Adipocyte (in vitro differentiated cells): ENCODE results near the gene RSPO4.

ENCODE experiments used
- DNase-seq: peaks from one replicate; pipeline ENCODE4 v3.0.0-alpha.2; 2015; ENCODE audit warnings: low read depth
- H3K27me3 ChIP-seq: replicated peaks from 2 replicates; pipeline ENCODE4 v1.7.0; 2013; ENCODE audit warnings: mild to moderate bottlenecking, low read length, moderate library complexity; ENCODE audit not compliant: control insufficient read depth, insufficient read depth
- H3K36me3 ChIP-seq: 2 replicates; pipeline ENCODE4 v1.7.0; 2013; ENCODE audit warnings: low read length, mild to moderate bottlenecking, moderate library complexity; ENCODE audit not compliant: control insufficient read depth, insufficient read depth, severe bottlenecking
- H3K4me1 ChIP-seq: 2 replicates; pipeline ENCODE4 v1.7.0; 2013; ENCODE audit warnings: mild to moderate bottlenecking, low read length, moderate library complexity; ENCODE audit not compliant: control insufficient read depth, insufficient read depth
- H3K4me3 ChIP-seq: 2 replicates; pipeline ENCODE4 v1.7.0; 2013; ENCODE audit warnings: mild to moderate bottlenecking, low read length, moderate library complexity
- H3K9ac ChIP-seq: 2 replicates; pipeline ENCODE4 v1.7.0; 2013; ENCODE audit warnings: mild to moderate bottlenecking, low read length, moderate library complexity
- H3K9me3 ChIP-seq: 2 replicates; pipeline ENCODE4 v1.7.0; 2013; ENCODE audit warnings: mild to moderate bottlenecking, low read length, moderate library complexity; ENCODE audit not compliant: control insufficient read depth

Gene RSPO4

GRCh38 chr20:963795-964194 is 38.3 kb downstream of the RSPO4 start:
- H3K4me3 ChIP-seq: no peak overlapping the region
- H3K27me3 ChIP-seq: peaks cover 60% of the 10 kb centered on the region
- H3K4me1 ChIP-seq: no peaks in the 10 kb centered on the region
- no peak for DNase-seq
- no peaks in the 10 kb centered on the region for H3K36me3 ChIP-seq
- no peak overlapping the region for H3K9ac ChIP-seq
- H3K9me3 ChIP-seq: peaks cover 4% of the 10 kb centered on the region

GRCh38 chr20:962683-963082 is 39.4 kb downstream of the RSPO4 start:
- Histone ChIP-seq H3K9ac (no peak overlapping the region), H3K4me3 (no peak overlapping the region), H3K27me3 (peaks cover 55% of the 10 kb centered on the region), H3K9me3 (no peaks in the 10 kb centered on the region), H3K4me1 (no peaks in the 10 kb centered on the region), H3K36me3 (no peaks in the 10 kb centered on the region)
- no peak for DNase-seq

GRCh38 chr20:962223-962622 is 39.9 kb downstream of the RSPO4 start:
- Histone ChIP-seq H3K9me3 (no peaks in the 10 kb centered on the region), H3K27me3 (peaks cover 51% of the 10 kb centered on the region), H3K36me3 (no peaks in the 10 kb centered on the region), H3K9ac (no peak overlapping the region), H3K4me3 (no peak overlapping the region), H3K4me1 (no peaks in the 10 kb centered on the region)
- DNase-seq: no peak

GRCh38 chr20:961768-962167 is 40.3 kb downstream of the RSPO4 start:
- Histone ChIP-seq H3K9me3 (no peaks in the 10 kb centered on the region), H3K27me3 (peaks cover 48% of the 10 kb centered on the region), H3K9ac (no peak overlapping the region), H3K36me3 (no peaks in the 10 kb centered on the region), H3K4me1 (no peaks in the 10 kb centered on the region), H3K4me3 (no peak overlapping the region)
- no peak for DNase-seq

GRCh38 chr20:959996-960615 is 42.0 kb downstream of the RSPO4 start:
- Histone ChIP-seq H3K4me1 (no peaks in the 10 kb centered on the region), H3K9ac (no peak overlapping the region), H3K9me3 (no peaks in the 10 kb centered on the region), H3K4me3 (no peak overlapping the region), H3K36me3 (no peaks in the 10 kb centered on the region), H3K27me3 (peaks cover 46% of the 10 kb centered on the region)
- DNase-seq: no peak

- Histone ChIP-seq H3K4me3 (no peak overlapping the region), H3K36me3 (no peaks in the 10 kb centered on the region), H3K9me3 (no peaks in the 10 kb centered on the region), H3K9ac (no peak overlapping the region), H3K27me3 (peaks cover 49% of the 10 kb centered on the region), H3K4me1 (no peaks in the 10 kb centered on the region)
- no peak for DNase-seq
Measured at GRCh38 chr20:958936-959815, 42.9 kb downstream of the RSPO4 start.

GRCh38 chr20:957544-957943 is 44.6 kb downstream of the RSPO4 start:
- no peaks in the 10 kb centered on the region for H3K4me1 ChIP-seq
- H3K9me3 ChIP-seq: no peaks in the 10 kb centered on the region
- no peaks in the 10 kb centered on the region for H3K36me3 ChIP-seq
- DNase-seq: peak; percentile 4
- H3K9ac ChIP-seq: no peak overlapping the region
- peaks cover 54% of the 10 kb centered on the region for H3K27me3 ChIP-seq
- no peak overlapping the region for H3K4me3 ChIP-seq

- no peak overlapping the region for H3K4me3 ChIP-seq
- no peaks in the 10 kb centered on the region for H3K9me3 ChIP-seq
- H3K4me1 ChIP-seq: no peaks in the 10 kb centered on the region
- DNase-seq: peak; percentile 83
- H3K36me3 ChIP-seq: no peaks in the 10 kb centered on the region
- peaks cover 55% of the 10 kb centered on the region for H3K27me3 ChIP-seq
- H3K9ac ChIP-seq: no peak overlapping the region
Measured at GRCh38 chr20:956330-956951, 45.7 kb downstream of the RSPO4 start.

GRCh38 chr20:955656-956055 is 46.5 kb downstream of the RSPO4 start:
- no peak for DNase-seq
- H3K9ac ChIP-seq: no peak overlapping the region
- peaks cover 49% of the 10 kb centered on the region for H3K27me3 ChIP-seq
- no peaks in the 10 kb centered on the region for H3K9me3 ChIP-seq
- H3K4me3 ChIP-seq: no peak overlapping the region
- H3K36me3 ChIP-seq: no peaks in the 10 kb centered on the region
- no peaks in the 10 kb centered on the region for H3K4me1 ChIP-seq

GRCh38 chr20:955111-955510 is 47.0 kb downstream of the RSPO4 start:
- H3K9me3 ChIP-seq: no peaks in the 10 kb centered on the region
- H3K4me1 ChIP-seq: no peaks in the 10 kb centered on the region
- H3K36me3 ChIP-seq: no peaks in the 10 kb centered on the region
- DNase-seq: no peak
- H3K9ac ChIP-seq: no peak overlapping the region
- H3K27me3 ChIP-seq: peaks cover 49% of the 10 kb centered on the region
- no peak overlapping the region for H3K4me3 ChIP-seq

- Histone ChIP-seq H3K9me3 (no peaks in the 10 kb centered on the region), H3K27me3 (peaks cover 46% of the 10 kb centered on the region), H3K36me3 (no peaks in the 10 kb centered on the region), H3K4me3 (no peak overlapping the region), H3K9ac (no peak overlapping the region), H3K4me1 (no peaks in the 10 kb centered on the region)
- DNase-seq: peak; percentile 50
Measured at GRCh38 chr20:953742-954141, 48.4 kb downstream of the RSPO4 start.
